ENCODE results near the gene NIN.
A peak's percentile ranks its signal among the peaks of the same experiment; 100 is the strongest.
"Not testable (repeated sequence)": the region's sequence is repeated elsewhere in the genome, so short reads cannot be mapped to it uniquely, and the experiment has no call there.

The NIN gene

GRCh38 chr14:50816395-50817047, 14.4 kb downstream of the NIN start:
- DNase-seq: no peak

- not testable (repeated sequence) for DNase-seq
These were observed 15.4 kb downstream of the NIN start for GRCh38 chr14:50815526-50815925.

GRCh38 chr14:50815058-50815457, 15.9 kb downstream of the NIN start:
- DNase-seq: not testable (repeated sequence)

GRCh38 chr14:50814161-50814560, 16.8 kb downstream of the NIN start:
- DNase-seq: no peak

- no peak for DNase-seq
These were observed 17.5 kb downstream of the NIN start for GRCh38 chr14:50813544-50813863.

GRCh38 chr14:50812856-50813543, 18.0 kb downstream of the NIN start:
- DNase-seq: no peak

- no peak for DNase-seq
These were observed 18.8 kb downstream of the NIN start for GRCh38 chr14:50812180-50812579.

GRCh38 chr14:50808053-50808452, 22.9 kb downstream of the NIN start:
- no peak for DNase-seq

- DNase-seq: no peak
These were observed 24.6 kb downstream of the NIN start for GRCh38 chr14:50806241-50806933.

GRCh38 chr14:50805396-50805795, 25.6 kb downstream of the NIN start:
- DNase-seq: no peak

- peak; percentile 24 for DNase-seq
These were observed 26.7 kb downstream of the NIN start for GRCh38 chr14:50804181-50804721.

- DNase-seq: no peak
These were observed 29.3 kb downstream of the NIN start for GRCh38 chr14:50801706-50802105.

- no peak for DNase-seq
These were observed 30.9 kb downstream of the NIN start for GRCh38 chr14:50800032-50800431.

GRCh38 chr14:50798048-50798421, 32.9 kb downstream of the NIN start:
- DNase-seq: no peak

GRCh38 chr14:50797250-50798047, 33.5 kb downstream of the NIN start:
- no peak for DNase-seq

GRCh38 chr14:50796390-50796789, 34.6 kb downstream of the NIN start:
- DNase-seq: no peak

- no peak for DNase-seq
These were observed 35.1 kb downstream of the NIN start for GRCh38 chr14:50795909-50796308.

- no peak for DNase-seq
These were observed 35.8 kb downstream of the NIN start for GRCh38 chr14:50795142-50795541.

GRCh38 chr14:50794068-50794645, 36.8 kb downstream of the NIN start:
- DNase-seq: no peak

GRCh38 chr14:50792634-50793068, 38.3 kb downstream of the NIN start:
- DNase-seq: no peak

GRCh38 chr14:50792051-50792477, 38.9 kb downstream of the NIN start:
- DNase-seq: no peak

GRCh38 chr14:50791201-50791600, 39.8 kb downstream of the NIN start:
- DNase-seq: no peak

- DNase-seq: no peak
These were observed 40.4 kb downstream of the NIN start for GRCh38 chr14:50790589-50790988.

All from amniotic stem cell (primary cell).